PC-3 (cell line): ENCODE measurements around the gene OR12D3. TPM values are rescaled to one million over a fixed set of nuclear protein-coding genes. Genes with fewer than 3 reads are reported as not detected.

Source experiments
- ATAC-seq: fragments of 200-7000 bp; cut with Tn5 transposase; 2 replicates; pipeline ENCODE4 v1.9.1; 2020; ENCODE audit warnings: mild to moderate bottlenecking, moderate library complexity
- BruUV-seq: library from RNA; stranded (reverse); fragments of 400-500 nt; replicated peaks from 2 replicates; lab custom pipeline; 2021; lab: Mats Ljungman, UMichigan
- CTCF ChIA-PET: fragments of 300-600 bp; sonication (Branson Sonifier 250); formaldehyde crosslinking; loops from one replicate; lab custom pipeline; 2022; ENCODE audit warnings: antibody characterized with exemption; lab: Charles Lee
- POLR2A ChIA-PET: fragments of 300-600 bp; sonication (Branson Sonifier 250); formaldehyde crosslinking; loops from one replicate; lab custom pipeline; 2022; ENCODE audit warnings: antibody characterized with exemption; ENCODE audit not compliant: unreplicated experiment; lab: Charles Lee
- DNase-seq: peaks from one replicate; pipeline ENCODE4 v3.0.0-alpha.2; 2015
- H2AFZ ChIP-seq: fragments of 300-600 bp; sonication (generic); 2 replicates; pipeline ENCODE4 v1.6.0; 2016; ENCODE audit warnings: antibody characterized with exemption, low read length
- H3F3A ChIP-seq: fragments of 300-600 bp; sonication (generic); one replicate; pipeline ENCODE4 v1.6.0; 2017; ENCODE audit warnings: antibody characterized with exemption, low read length, control low read depth, mild to moderate bottlenecking; ENCODE audit not compliant: unreplicated experiment
- H3K27ac ChIP-seq: fragments of 300-600 bp; sonication (generic); 2 replicates; pipeline ENCODE4 v1.5.1; 2016; ENCODE audit warnings: mild to moderate bottlenecking, low read length
- H3K27me3 ChIP-seq: fragments of 300-600 bp; sonication (generic); 2 replicates; pipeline ENCODE4 v1.6.1; 2016; ENCODE audit warnings: low read length, mixed read lengths
- H3K36me3 ChIP-seq: fragments of 300-600 bp; sonication (generic); 2 replicates; pipeline ENCODE4 v1.6.1; 2016; ENCODE audit warnings: low read depth, mixed run types, low read length, mixed read lengths
- H3K4me1 ChIP-seq: fragments of 300-600 bp; sonication (generic); 2 replicates; pipeline ENCODE4 v1.5.1; 2016; ENCODE audit warnings: low read length; ENCODE audit not compliant: insufficient read depth
- H3K4me2 ChIP-seq: fragments of 300-600 bp; sonication (generic); 2 replicates; pipeline ENCODE4 v1.6.0; 2016; ENCODE audit warnings: low read length
- H3K4me3 ChIP-seq: fragments of 300-600 bp; sonication (generic); 2 replicates; pipeline ENCODE4 v1.5.1; 2016; ENCODE audit warnings: mild to moderate bottlenecking, low read length, mixed read lengths
- H3K79me2 ChIP-seq: fragments of 300-600 bp; sonication (generic); 2 replicates; pipeline ENCODE4 v1.6.1; 2017; ENCODE audit warnings: low read length, mixed read lengths
- H3K9ac ChIP-seq: fragments of 300-600 bp; sonication (generic); 2 replicates; pipeline ENCODE4 v1.6.0; 2016; ENCODE audit warnings: mild to moderate bottlenecking, low read length
- H3K9me2 ChIP-seq: fragments of 300-600 bp; sonication (generic); replicated peaks from 2 replicates; pipeline ENCODE4 v1.6.1; 2016; ENCODE audit warnings: mixed run types, low read length, mixed read lengths
- H3K9me3 ChIP-seq: fragments of 300-600 bp; sonication (generic); 2 replicates; pipeline ENCODE4 v1.6.1; 2016; ENCODE audit warnings: low read length, mixed read lengths
- H4K20me1 ChIP-seq: fragments of 300-600 bp; sonication (generic); 2 replicates; pipeline ENCODE4 v1.6.1; 2016; ENCODE audit warnings: low read length, mixed read lengths
- EZH2 ChIP-seq: fragments of 300-600 bp; sonication (generic); IDR thresholded peaks from one replicate; pipeline ENCODE4 v1.6.1; 2017; ENCODE audit warnings: antibody characterized with exemption, mild to moderate bottlenecking, low read length; ENCODE audit not compliant: unreplicated experiment
- EZH2phosphoT487 ChIP-seq: fragments of 300-600 bp; sonication (generic); IDR thresholded peaks from 2 replicates; pipeline ENCODE4 v1.6.1; 2018; ENCODE audit warnings: mild to moderate bottlenecking, antibody characterized with exemption, low read length, borderline replicate concordance
- intact Hi-C: fragments of 100-400 bp; cut with micrococcal nuclease; formaldehyde crosslinking; loops from 2 replicates; pipeline ENCODE4 v1.9.0; 2023
- total RNA-seq: library from RNA; depleted of rRNA; stranded (reverse); fragments of >200 nt; gene quantifications from 2 replicates; pipeline ENCODE4 v1.2.3, GENCODE V29; 2014
- TF ChIP-seq, protein P1 (sequence below): fragments of 300-600 bp; sonication (generic); conservative IDR thresholded peaks from 2 replicates; pipeline ENCODE4 v1.5.1; 2017; ENCODE audit warnings: antibody characterized with exemption, low read depth, mild to moderate bottlenecking, low read length

The OR12D3 gene
- total RNA-seq, 1 experiment from 2014 or later, result not detected

DNA sequence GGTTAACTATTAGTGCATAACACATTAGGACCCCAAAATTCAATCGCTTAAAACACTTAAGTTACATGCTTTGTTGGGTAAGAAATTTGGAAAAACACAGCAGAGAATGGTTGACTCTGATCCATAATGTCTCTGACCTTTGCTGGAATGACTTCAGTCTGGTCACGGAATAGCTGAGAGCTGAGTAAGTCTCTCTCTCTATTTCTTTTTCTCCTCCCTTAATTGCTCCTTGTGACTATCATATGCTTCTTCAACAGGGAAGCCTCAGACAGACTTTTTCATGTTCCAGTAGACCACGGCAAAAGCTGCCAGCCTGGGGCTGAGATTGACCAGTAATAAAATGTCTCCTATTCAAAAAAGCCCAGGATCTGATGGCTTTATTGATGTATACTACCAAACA is 44.4 kb upstream of the OR12D3 start:
- Histone ChIP-seq H3K27me3 (peaks cover 33% of the 10 kb centered on the region), H3F3A (no peaks in the 10 kb centered on the region), H3K9me3 (no peaks in the 10 kb centered on the region), H3K4me1 (no peaks in the 10 kb centered on the region), H3K4me3 (no peak overlapping the region), H3K36me3 (no peaks in the 10 kb centered on the region), H3K9me2 (no peaks in the 10 kb centered on the region), H3K4me2 (no peak overlapping the region), H3K79me2 (no peaks in the 10 kb centered on the region), H2AFZ (no peak overlapping the region), H3K27ac (no peak overlapping the region), H4K20me1 (no peaks in the 10 kb centered on the region), H3K9ac (no peak overlapping the region)
- no peak for DNase-seq
- no peak for ATAC-seq
- ChIA-PET POLR2A (no interaction called here), CTCF (no interaction called here)
- intact Hi-C loops, result no loop called here
- BruUV-seq, result no TSS peak
- TF ChIP-seq EZH2phosphoT487, result no peak
- TF ChIP-seq, protein P1, sequence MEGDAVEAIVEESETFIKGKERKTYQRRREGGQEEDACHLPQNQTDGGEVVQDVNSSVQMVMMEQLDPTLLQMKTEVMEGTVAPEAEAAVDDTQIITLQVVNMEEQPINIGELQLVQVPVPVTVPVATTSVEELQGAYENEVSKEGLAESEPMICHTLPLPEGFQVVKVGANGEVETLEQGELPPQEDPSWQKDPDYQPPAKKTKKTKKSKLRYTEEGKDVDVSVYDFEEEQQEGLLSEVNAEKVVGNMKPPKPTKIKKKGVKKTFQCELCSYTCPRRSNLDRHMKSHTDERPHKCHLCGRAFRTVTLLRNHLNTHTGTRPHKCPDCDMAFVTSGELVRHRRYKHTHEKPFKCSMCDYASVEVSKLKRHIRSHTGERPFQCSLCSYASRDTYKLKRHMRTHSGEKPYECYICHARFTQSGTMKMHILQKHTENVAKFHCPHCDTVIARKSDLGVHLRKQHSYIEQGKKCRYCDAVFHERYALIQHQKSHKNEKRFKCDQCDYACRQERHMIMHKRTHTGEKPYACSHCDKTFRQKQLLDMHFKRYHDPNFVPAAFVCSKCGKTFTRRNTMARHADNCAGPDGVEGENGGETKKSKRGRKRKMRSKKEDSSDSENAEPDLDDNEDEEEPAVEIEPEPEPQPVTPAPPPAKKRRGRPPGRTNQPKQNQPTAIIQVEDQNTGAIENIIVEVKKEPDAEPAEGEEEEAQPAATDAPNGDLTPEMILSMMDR, result no peak
- TF ChIP-seq EZH2, result no peak

DNA sequence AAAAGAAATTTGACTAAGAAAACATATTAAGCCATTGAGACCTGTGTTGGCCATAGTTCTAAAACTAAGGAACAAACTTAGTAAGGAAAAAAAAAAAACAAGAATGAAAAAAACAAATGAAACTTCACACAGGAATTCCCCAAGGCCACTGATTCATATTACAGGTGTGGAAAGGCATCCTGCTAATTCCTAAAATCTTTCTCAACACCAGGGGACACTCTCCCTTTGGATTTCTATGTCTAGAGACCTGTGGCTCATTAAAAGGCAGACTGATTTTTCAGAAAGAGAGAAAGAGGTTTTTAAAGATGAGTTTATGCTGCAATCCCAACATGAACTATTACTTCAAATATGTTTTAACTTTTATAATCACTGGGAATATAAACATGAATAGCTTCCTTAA is 39.5 kb upstream of the OR12D3 start, which contains the start of gene OR12D1:
OR12D1 (plus strand) TSS at position 341 of the 400 bp plus-strand sequence.
- Histone ChIP-seq H3K4me2 (no peak within 1 kb of the TSS), H3K36me3 (no peaks in the 10 kb centered on the region), H3K79me2 (no peaks in the 10 kb centered on the region), H3K4me3 (no peak within 1 kb of the TSS), H4K20me1 (no peaks in the 10 kb centered on the region), H3K9me2 (no peaks in the 10 kb centered on the region), H3K27me3 (peaks cover 18% of the 10 kb centered on the region; the same call in 1 of the 2 replicates), H3K9me3 (no peaks in the 10 kb centered on the region), H2AFZ (no peak within 1 kb of the TSS), H3K9ac (no peak within 1 kb of the TSS), H3K27ac (no peak within 1 kb of the TSS), H3K4me1 (no peaks in the 10 kb centered on the region), H3F3A (no peaks in the 10 kb centered on the region)
- ChIA-PET POLR2A (no interaction called here), CTCF (no interaction called here)
- ATAC-seq, result peak; percentile 48; the same call in 1 of the 2 replicates
- intact Hi-C loops, result loop anchor here (1.0 kb wide), 1 partner anchor 175 kb away; no protein-coding TSS in a partner anchor
- TF ChIP-seq EZH2phosphoT487, result no peak
- TF ChIP-seq, protein P1, result peak; percentile 57
- BruUV-seq, result no TSS peak
- peak; percentile 36 for DNase-seq

DNA sequence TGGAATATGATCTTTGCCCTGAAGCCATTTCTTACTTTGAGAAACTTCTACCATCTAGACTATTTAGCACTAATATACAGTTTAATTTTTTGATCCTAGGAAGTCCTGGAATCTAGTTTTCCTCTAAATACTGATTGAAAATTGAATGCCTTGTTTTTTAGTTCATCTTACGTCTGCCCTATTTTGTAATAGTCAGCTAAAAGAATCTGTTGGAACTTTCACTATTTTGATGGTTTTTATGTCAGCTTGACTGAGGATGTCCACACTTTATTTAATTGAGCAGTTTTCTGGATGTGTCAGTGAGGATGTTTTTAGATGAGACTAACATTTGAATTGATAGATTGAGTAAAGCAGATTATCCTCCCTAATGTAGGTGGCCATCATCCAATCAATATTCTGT is 28.7 kb upstream of the OR12D3 start:
- intact Hi-C loops, result no loop called here
- Histone ChIP-seq H3K27me3 (peaks cover 31% of the 10 kb centered on the region; the same call in 1 of the 2 replicates), H2AFZ (no peak overlapping the region), H3K4me1 (no peaks in the 10 kb centered on the region), H3K4me3 (no peak overlapping the region), H3K9me3 (no peaks in the 10 kb centered on the region), H3K79me2 (no peaks in the 10 kb centered on the region), H3K9me2 (no peaks in the 10 kb centered on the region), H4K20me1 (no peaks in the 10 kb centered on the region), H3K36me3 (no peaks in the 10 kb centered on the region), H3K27ac (no peak overlapping the region), H3F3A (no peaks in the 10 kb centered on the region), H3K9ac (no peak overlapping the region), H3K4me2 (no peak overlapping the region)
- no peak for DNase-seq
- POLR2A ChIA-PET, result no interaction called here
- TF ChIP-seq EZH2phosphoT487, result no peak
- no peak for TF ChIP-seq EZH2
- TF ChIP-seq, protein P1, result no peak
- CTCF ChIA-PET, result no interaction called here
- no peak for ATAC-seq
- BruUV-seq, result no TSS peak
